ENCODE results near the gene CD200R1. TPM values are rescaled to one million over a fixed set of nuclear protein-coding genes. Genes with fewer than 3 reads are reported as not detected.

Gene CD200R1
- total and polyA plus RNA-seq, 2 of the 8 experiments (the other 6 are each of a cell fraction or from before 2014, with no cell fraction given): 0.02 TPM; not detected in 1

- FAIRE-seq (no peak), DNase-seq (ENCODE audit: low read depth in 1 of 2, low spot score in 2 of 2) (no peak)
- TF ChIP-seq CEBPB (IDR thresholded peaks at IDR 0.05; ENCODE audit: low read depth, low read length): no peak
- TF ChIP-seq SAP30 (IDR thresholded peaks at IDR 0.05; ENCODE audit: insufficient read depth, insufficient replicate concordance, low read length): no peak
- TF ChIP-seq GABPA (IDR thresholded peaks at IDR 0.05; ENCODE audit: borderline replicate concordance, insufficient read depth, low read length): no peak
- no peak for TF ChIP-seq TBP (IDR thresholded peaks at IDR 0.05; ENCODE audit: low read depth, low read length)
- no peak for TF ChIP-seq CREB1 (IDR thresholded peaks at IDR 0.05)
- TF ChIP-seq EGR1 (IDR thresholded peaks at IDR 0.05; ENCODE audit: borderline replicate concordance, low read depth, low read length): no peak
- TF ChIP-seq CHD1 (IDR thresholded peaks at IDR 0.05; ENCODE audit: low read depth, low read length): no peak
- TF ChIP-seq SP1 (IDR thresholded peaks at IDR 0.05; ENCODE audit: low read depth, low read length): no peak
- no peak for TF ChIP-seq HDAC2 (IDR thresholded peaks at IDR 0.05; ENCODE audit: borderline replicate concordance in 1 of 2, low read depth in 2 of 2, low read length in 2 of 2)
- Histone ChIP-seq H2BK15ac (ENCODE audit: low read length) (no peak overlapping the region), H3K4ac (replicated peaks; ENCODE audit: insufficient read length, low read depth, low read length) (no peak overlapping the region), H2BK120ac (replicated peaks; ENCODE audit: low read depth, low read length) (no peak overlapping the region), H3K79me2 (ENCODE audit: control insufficient read depth in 1 of 2, insufficient read depth in 2 of 2, low read length in 2 of 2) (no peaks in the 10 kb centered on the region), H3K27ac (ENCODE audit: low read depth, low read length) (no peak overlapping the region), H4K5ac (ENCODE audit: insufficient read length, low read depth, low read length) (no peak overlapping the region), H4K8ac (ENCODE audit: extremely low read depth, insufficient read depth, low read length) (no peak overlapping the region), H3K18ac (ENCODE audit: extremely low read depth, low read length) (no peak overlapping the region), H2BK20ac (ENCODE audit: low read length) (no peak overlapping the region), H3K23ac (ENCODE audit: insufficient read length) (no peak overlapping the region), H3K36me3 (ENCODE audit: control insufficient read depth in 2 of 4, insufficient read depth in 4 of 4, low read length in 3 of 4) (no peaks in the 10 kb centered on the region; a peak in 1 of 8 replicates), H3K23me2 (ENCODE audit: low read depth, low read length) (no peaks in the 10 kb centered on the region), H2AK5ac (ENCODE audit: low read depth, low read length) (no peak overlapping the region), H3K4me1 (replicated peaks in 1 of 4; ENCODE audit: control insufficient read depth in 3 of 4, insufficient read depth in 4 of 4, low read length in 3 of 4) (no peaks in the 10 kb centered on the region), H3K27me3 (replicated peaks in 1 of 4; ENCODE audit: control insufficient read depth in 3 of 4, extremely low read depth in 1 of 4, insufficient read depth in 3 of 4, low read length in 3 of 4) (no peaks in the 10 kb centered on the region), H3K9ac (replicated peaks in 1 of 4; ENCODE audit: extremely low read depth in 1 of 4, low read depth in 3 of 4, low read length in 3 of 4) (no peak overlapping the region), H3K4me3 (ENCODE audit: extremely low read depth in 1 of 4, insufficient read depth in 2 of 4, low read depth in 3 of 4, low read length in 4 of 4) (no peak overlapping the region), H2BK5ac (ENCODE audit: low read depth, low read length) (no peak overlapping the region), H4K20me1 (replicated peaks in 1 of 2; ENCODE audit: control insufficient read depth in 1 of 2, insufficient read depth in 2 of 2, low read length in 2 of 2) (no peaks in the 10 kb centered on the region), H3K79me1 (ENCODE audit: low read depth, low read length) (no peaks in the 10 kb centered on the region), H4K91ac (replicated peaks; ENCODE audit: insufficient read length, low read length) (no peak overlapping the region), H3K56ac (replicated peaks; ENCODE audit: insufficient read length, low read depth, low read length) (no peak overlapping the region), H3K4me2 (ENCODE audit: insufficient read depth in 1 of 2, low read depth in 2 of 2, low read length in 2 of 2) (no peak overlapping the region), H2BK12ac (ENCODE audit: low read depth, low read length) (no peak overlapping the region), H3K14ac (ENCODE audit: insufficient read length) (no peak overlapping the region), H2AFZ (ENCODE audit: low read length) (no peak overlapping the region), H3K9me3 (ENCODE audit: insufficient read depth in 2 of 2, low read depth in 1 of 2, low read length in 1 of 2) (peaks cover 10 to 13% of the 10 kb centered on the region in 2 experiments)
- WGBS, 2 experiments (ENCODE audit: extremely low coverage in 1 of 2, insufficient coverage in 1 of 2, insufficient read length in 1 of 2, insufficient replicate concordance in 2 of 2, low coverage in 1 of 2, low lambda C conversion rate in 2 of 2, missing lambda C conversion rate in 1 of 2): 91% methylated on average over 2 of the region's 2 CpGs; no CpG with 5 or more reads in 1 of the 2 experiments
- ChIA-PET CTCF (ENCODE audit: partially characterized antibody) (interaction anchor here (0.6 to 2.7 kb wide), 7 partner anchors 8 to 671 kb away, joined by 3 to 16 read pairs (median 4); partner anchors contain the start of gene CD200R1), POLR2A (ENCODE audit: partially characterized antibody) (no interaction called here)
Observed at GRCh38 chr3:112966633-112967032, 8.3 kb downstream of the CD200R1 start.
